Upper lobe of left lung (tissue), 4 donors: ENCODE results near the gene IGF2BP1.

Experiments used
- EP300 ChIP-seq, 4 donors: sonication (generic); formaldehyde crosslinking; IDR thresholded peaks; one replicate each; pipeline ENCODE4 v1.5.1; 2017; ENCODE audit warnings: antibody characterized with exemption in 4 of 4, control low read depth in 2 of 4
- POLR2AphosphoS5 ChIP-seq, 2 donors: sonication (generic); formaldehyde crosslinking; IDR thresholded peaks; one replicate each; pipeline ENCODE4 v1.5.1; 2017; ENCODE audit warnings: antibody characterized with exemption in 2 of 2
- TF ChIP-seq, protein P1 (sequence below), 6 experiments: fragments of 450-650 bp in 4 of 6; fragments of 200-600 bp in 2 of 6; sonication (generic) in 2 of 6; IDR thresholded peaks; one replicate each; pipeline ENCODE4 v1.5.1; 2016 to 2019; ENCODE audit warnings: antibody characterized with exemption in 6 of 6

GRCh38 chr17:49046912-49047311 lies 49.7 kb downstream of the IGF2BP1 start:
- TF ChIP-seq, protein P1, sequence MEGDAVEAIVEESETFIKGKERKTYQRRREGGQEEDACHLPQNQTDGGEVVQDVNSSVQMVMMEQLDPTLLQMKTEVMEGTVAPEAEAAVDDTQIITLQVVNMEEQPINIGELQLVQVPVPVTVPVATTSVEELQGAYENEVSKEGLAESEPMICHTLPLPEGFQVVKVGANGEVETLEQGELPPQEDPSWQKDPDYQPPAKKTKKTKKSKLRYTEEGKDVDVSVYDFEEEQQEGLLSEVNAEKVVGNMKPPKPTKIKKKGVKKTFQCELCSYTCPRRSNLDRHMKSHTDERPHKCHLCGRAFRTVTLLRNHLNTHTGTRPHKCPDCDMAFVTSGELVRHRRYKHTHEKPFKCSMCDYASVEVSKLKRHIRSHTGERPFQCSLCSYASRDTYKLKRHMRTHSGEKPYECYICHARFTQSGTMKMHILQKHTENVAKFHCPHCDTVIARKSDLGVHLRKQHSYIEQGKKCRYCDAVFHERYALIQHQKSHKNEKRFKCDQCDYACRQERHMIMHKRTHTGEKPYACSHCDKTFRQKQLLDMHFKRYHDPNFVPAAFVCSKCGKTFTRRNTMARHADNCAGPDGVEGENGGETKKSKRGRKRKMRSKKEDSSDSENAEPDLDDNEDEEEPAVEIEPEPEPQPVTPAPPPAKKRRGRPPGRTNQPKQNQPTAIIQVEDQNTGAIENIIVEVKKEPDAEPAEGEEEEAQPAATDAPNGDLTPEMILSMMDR (IDR thresholded peaks at IDR 0.05): no peak
- TF ChIP-seq POLR2AphosphoS5 (IDR thresholded peaks at IDR 0.05) (no peak), EP300 (IDR thresholded peaks at IDR 0.05) (no peak)
